Measurements from ENCODE around the gene GOT1.

Gene GOT1

GRCh38 chr10:99432881-99433280 is 2.5 kb upstream of the GOT1 start:
- no peak for DNase-seq

GRCh38 chr10:99432047-99432446 is 1.6 kb upstream of the GOT1 start:
- no peak for DNase-seq

DNA sequence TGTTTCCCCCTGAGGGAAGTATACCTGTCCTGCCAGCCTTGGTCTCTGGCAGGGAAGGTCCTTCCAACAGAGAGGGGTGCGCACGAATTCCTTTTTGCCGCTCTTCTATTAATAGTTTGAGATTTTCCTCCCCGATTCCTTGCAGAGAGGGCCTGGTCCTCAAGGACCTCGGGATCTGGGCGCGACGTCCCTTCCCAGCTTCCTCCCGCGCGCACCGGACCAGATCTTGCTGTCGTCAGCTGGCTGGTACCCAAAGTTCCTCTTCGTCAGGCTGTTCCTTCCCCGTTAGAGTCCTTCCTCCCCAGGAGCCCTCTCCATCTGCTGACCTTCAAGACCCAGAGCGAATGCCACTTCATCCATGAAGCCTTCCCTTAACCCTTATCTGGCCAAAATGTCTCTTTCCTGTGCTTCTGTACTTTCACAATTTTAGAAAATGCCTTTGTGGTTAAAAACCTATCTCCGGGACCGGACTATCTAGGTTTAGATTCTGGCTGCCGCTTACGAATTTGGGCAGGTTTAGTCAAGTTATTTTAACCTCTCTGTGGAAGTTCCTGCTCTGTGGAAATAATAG is 851 bp upstream of the GOT1 start:
- no peak for DNase-seq

DNA sequence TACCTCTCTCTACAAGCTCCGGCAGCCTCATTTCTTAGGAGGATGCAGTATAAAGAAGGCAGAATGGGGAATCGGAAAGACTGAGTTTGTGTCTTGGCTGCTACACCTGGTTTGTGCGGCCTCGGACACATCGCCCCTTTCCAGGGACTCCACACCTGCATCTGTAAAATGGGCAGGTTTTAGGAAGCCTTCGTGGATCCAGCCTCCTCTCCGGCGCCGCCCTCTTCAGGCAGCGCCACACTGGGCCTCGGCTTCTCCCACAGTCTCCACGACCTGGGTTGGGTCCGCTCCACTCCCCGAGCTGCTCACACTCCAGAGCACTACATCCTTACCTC is 341 bp downstream of the GOT1 start:
- no peak for DNase-seq

DNA sequence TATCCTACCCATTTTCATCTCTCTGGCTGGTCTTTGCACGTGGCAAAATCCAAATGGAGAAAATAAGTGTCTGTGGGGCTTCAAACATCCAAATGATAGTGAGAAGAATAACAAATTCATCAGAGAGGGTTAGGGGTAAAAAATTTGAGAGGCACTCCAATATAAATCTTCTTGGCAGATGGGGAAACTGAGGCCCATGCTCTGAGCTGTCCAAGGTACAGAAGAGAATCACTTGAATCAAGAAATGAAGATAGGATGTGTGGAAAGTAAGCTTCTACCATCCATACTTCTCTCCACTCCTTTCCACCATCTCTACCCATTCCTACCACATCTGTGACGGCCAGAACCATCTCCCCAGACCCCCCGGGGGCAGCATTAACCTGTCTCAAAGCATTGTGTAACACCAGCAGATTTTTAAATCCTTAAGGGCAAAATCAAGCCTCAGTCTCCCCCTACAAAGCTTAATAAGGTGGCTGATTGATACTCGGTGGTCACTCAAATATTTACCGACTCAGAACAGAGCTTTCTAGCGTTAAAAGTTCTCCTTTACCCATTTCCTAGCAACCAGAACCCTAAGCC is 818 bp downstream of the GOT1 start:
- no peak for DNase-seq

GRCh38 chr10:99427566-99428190 is 2.7 kb downstream of the GOT1 start:
- DNase-seq = no peak

DNA sequence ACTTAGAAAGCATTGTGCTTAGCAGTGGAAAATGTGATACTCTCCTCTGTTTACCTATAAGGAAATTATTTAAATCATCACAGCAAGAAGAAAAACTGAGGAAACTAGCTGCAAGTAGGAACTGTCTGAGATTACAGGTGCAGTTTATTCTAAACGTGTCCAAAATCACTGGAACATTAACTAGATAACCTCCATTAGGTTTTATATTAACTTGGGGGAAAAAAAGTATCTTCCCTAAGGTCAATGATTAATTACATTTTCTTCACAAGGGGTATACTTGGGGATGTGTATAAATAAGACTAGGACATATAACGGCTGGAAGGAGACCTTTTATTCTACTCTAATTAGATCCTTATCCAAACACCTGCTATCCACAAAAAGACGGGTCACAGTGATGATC is 3.7 kb downstream of the GOT1 start:
- no peak for DNase-seq

GRCh38 chr10:99425204-99425603 is 5.2 kb downstream of the GOT1 start:
- DNase-seq = no peak

GRCh38 chr10:99424656-99425055 is 5.8 kb downstream of the GOT1 start:
- no peak for DNase-seq

DNA sequence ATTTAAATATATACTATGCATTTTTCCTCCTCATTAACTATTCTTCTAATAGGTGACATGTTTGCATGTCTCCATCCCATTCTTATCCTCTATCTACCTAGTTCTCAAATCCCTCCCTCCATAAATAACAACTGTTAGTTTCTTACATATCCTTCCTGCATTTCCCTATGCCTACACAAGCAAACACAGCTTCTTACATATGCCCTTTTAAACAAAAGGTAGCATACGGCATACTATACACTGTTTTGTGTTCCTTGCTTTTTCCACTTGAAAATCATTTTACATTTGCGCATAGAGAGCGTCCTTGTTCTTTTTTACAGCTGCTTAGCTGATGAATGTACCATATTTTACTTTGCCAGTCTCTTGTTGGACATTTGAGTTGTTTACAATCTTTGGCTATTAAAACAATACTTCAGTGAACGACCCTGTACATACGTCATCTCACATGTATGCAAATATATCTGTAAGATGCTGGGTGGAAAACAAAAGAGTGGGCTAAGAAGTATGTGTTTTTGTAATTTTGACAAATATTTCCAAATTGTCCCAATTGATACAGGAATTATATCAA is 7.8 kb downstream of the GOT1 start:
- no peak for DNase-seq

GRCh38 chr10:99421233-99421739 is 9.1 kb downstream of the GOT1 start:
- no peak for DNase-seq

- DNase-seq = no peak
These were observed 10.7 kb downstream of the GOT1 start for GRCh38 chr10:99419688-99420087.

GRCh38 chr10:99418910-99419624 is 11.4 kb downstream of the GOT1 start:
- DNase-seq = no peak

GRCh38 chr10:99412099-99412498 is 18.3 kb downstream of the GOT1 start:
- no peak for DNase-seq

DNA sequence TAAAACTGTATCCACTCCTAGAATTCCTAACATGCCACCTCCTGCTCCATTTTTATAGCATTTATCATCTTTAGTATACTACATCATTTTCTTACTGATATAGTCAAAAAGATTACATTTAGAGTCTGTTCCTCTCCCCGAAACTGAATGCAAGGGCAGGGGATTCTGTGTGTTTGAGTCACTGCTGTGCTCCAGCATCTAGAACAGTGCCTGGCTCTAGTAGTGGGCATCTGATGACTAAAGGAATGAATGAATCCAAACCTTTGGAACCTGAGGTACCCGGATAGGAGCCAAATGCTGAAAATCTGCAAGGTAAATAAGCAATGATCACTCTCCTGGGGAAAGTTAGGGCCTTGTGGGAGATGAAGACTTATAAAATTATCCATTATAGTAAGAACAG is 18.9 kb downstream of the GOT1 start:
- no peak for DNase-seq

GRCh38 chr10:99410876-99411275 is 19.5 kb downstream of the GOT1 start:
- no peak for DNase-seq

- DNase-seq = no peak
These were observed 20.3 kb downstream of the GOT1 start for GRCh38 chr10:99410146-99410545.

GRCh38 chr10:99406149-99406548 is 24.3 kb downstream of the GOT1 start:
- no peak for DNase-seq

GRCh38 chr10:99403674-99404073 is 26.8 kb downstream of the GOT1 start:
- DNase-seq = no peak

- DNase-seq = no peak
These were observed 30.8 kb downstream of the GOT1 start for GRCh38 chr10:99399664-99400063.

DNA sequence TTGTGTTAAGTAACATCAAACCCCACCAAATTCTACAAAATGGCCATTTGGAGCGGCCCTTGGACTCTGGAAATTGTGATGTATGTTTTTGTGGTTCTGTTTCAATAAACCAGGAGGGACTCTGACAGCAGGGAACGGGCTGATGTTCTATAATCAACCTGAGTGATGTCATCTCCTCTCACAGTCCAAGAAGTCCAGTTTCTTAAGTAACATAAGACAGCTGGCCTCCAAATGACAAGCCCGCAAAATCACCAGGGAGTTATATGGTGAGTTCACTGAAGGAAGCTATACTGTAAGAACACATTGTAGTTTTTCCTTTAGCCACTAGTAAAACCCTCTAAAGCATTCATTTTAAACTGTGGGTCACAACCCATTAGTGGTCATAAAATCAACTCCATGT is 34.0 kb downstream of the GOT1 start:
- no peak for DNase-seq

DNA sequence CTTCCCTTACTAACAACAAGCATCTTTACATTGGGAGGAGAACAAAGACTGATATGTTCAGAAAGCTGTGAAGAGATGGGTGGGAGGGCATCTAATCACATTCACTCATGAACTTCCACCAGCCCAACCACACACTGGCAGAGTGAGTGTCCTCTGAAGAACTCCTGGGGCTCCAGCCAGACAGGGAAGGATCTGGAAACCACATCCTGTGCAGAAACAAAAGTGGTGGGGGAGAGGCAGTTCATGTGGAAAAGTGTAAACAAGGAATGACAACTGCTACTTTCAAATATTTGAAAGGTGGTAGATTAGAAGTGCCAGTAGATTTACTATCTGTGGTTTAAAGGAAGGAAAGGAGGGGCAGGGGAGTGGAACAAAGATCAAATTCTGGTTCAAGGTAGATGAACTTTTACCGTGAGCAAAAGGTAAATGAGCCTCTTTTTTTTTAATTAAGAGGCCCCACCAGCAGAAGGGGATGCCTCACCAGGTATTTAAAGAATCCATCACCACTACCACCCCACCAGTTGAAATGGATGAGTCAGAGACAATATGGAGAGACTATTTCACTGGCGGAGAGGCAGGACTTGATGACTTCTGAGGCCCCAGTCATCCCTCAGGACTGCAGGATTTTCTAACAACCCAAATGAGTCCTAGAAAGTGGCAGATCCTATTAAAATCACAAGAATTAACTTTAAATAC is 34.5 kb downstream of the GOT1 start:
- DNase-seq = no peak

- no peak for DNase-seq
These were observed 35.5 kb downstream of the GOT1 start for GRCh38 chr10:99394761-99395386.

Data from activated CD4-positive, alpha-beta T cell treated with anti-CD3 and anti-CD28 coated beads, Interleukin-2, amount 50 U/mL, for 4 hours (primary cell).